Smooth muscle cell (in vitro differentiated cells): Measurements from ENCODE around the gene GJB1. TPM values are rescaled to one million over a fixed set of nuclear protein-coding genes. Genes with fewer than 3 reads are reported as not detected.

Source experiments
- DNase-seq: peaks from one replicate; lab custom pipeline; 2025; ENCODE audit not compliant: unreplicated experiment; lab: John Stamatoyannopoulos, UW
- H2AFZ ChIP-seq: fragments of 200-600 bp; sonication (generic); 2 replicates; pipeline ENCODE4 v1.6.0; 2016; ENCODE audit warnings: antibody characterized with exemption, low read depth, mild to moderate bottlenecking
- H3F3A ChIP-seq: fragments of 200-600 bp; sonication (generic); 2 replicates; pipeline ENCODE4 v1.6.0; 2017; ENCODE audit warnings: antibody characterized with exemption, low read depth
- H3K27ac ChIP-seq: fragments of 200-600 bp; sonication (generic); 2 replicates; pipeline ENCODE4 v1.5.1; 2016; ENCODE audit warnings: low read depth, mild to moderate bottlenecking
- H3K27me3 ChIP-seq: fragments of 200-600 bp; sonication (generic); 2 replicates; pipeline ENCODE4 v1.6.1; 2016; ENCODE audit warnings: low read depth, mild to moderate bottlenecking
- H3K36me3 ChIP-seq: fragments of 200-600 bp; sonication (generic); 2 replicates; pipeline ENCODE4 v1.5.1; 2016; ENCODE audit warnings: low read depth
- H3K4me1 ChIP-seq: fragments of 200-600 bp; sonication (generic); 2 replicates; pipeline ENCODE4 v1.5.1; 2016; ENCODE audit warnings: low read depth
- H3K4me2 ChIP-seq: fragments of 200-600 bp; sonication (generic); 2 replicates; pipeline ENCODE4 v1.6.0; 2016; ENCODE audit warnings: mild to moderate bottlenecking
- H3K4me3 ChIP-seq: fragments of 200-600 bp; sonication (generic); 2 replicates; pipeline ENCODE4 v1.5.1; 2016; ENCODE audit warnings: mild to moderate bottlenecking
- H3K79me2 ChIP-seq: fragments of 200-600 bp; sonication (generic); 2 replicates; pipeline ENCODE4 v1.6.0; 2016; ENCODE audit warnings: low read depth, mild to moderate bottlenecking
- H3K9ac ChIP-seq: fragments of 200-600 bp; sonication (generic); 2 replicates; pipeline ENCODE4 v1.6.0; 2016; ENCODE audit warnings: low read depth
- H3K9me3 ChIP-seq: fragments of 200-600 bp; sonication (generic); replicated peaks from 2 replicates; pipeline ENCODE4 v1.5.1; 2016; ENCODE audit warnings: low read depth
- H4K20me1 ChIP-seq: fragments of 200-600 bp; sonication (generic); 2 replicates; pipeline ENCODE4 v1.6.0; 2016; ENCODE audit warnings: low read depth
- CTCF ChIP-seq: fragments of 200-600 bp; sonication (generic); IDR thresholded peaks from 2 replicates; pipeline ENCODE4 v1.5.1; 2017; ENCODE audit warnings: borderline replicate concordance, mild to moderate bottlenecking, antibody characterized with exemption; ENCODE audit not compliant: insufficient read depth, poor library complexity, severe bottlenecking
- WGBS: methylation state at CpG from one replicate; pipeline ENCODE4 v1.1.7; 2016; ENCODE audit warnings: low lambda C conversion rate; 5-methylcytosine and 5-hydroxymethylcytosine counted together
- polyA plus RNA-seq: library from polyadenylated mRNA; unstranded; fragments of >200 nt; fragmentation: Nextera tagmentation; extraction: Ambion mirVana; gene quantifications from 2 replicates; pipeline ENCODE4 v1.2.1, GENCODE V29; 2016
- total RNA-seq: library from RNA; depleted of rRNA; stranded (reverse); fragments of >200 nt; gene quantifications from 2 replicates; pipeline ENCODE4 v1.2.3, GENCODE V29; 2014

GJB1 gene
- total and polyA plus RNA-seq, 2 experiments from 2014 or later, result not detected

GRCh38 chrX:71228063-71228642 is 5.1 kb downstream of the GJB1 start:
- Histone ChIP-seq H3K4me3 (no peak overlapping the region), H3K27me3 (no peaks in the 10 kb centered on the region), H3K4me1 (no peaks in the 10 kb centered on the region), H3K27ac (no peak overlapping the region), H3K79me2 (no peaks in the 10 kb centered on the region), H4K20me1 (no peaks in the 10 kb centered on the region), H3K9ac (no peak overlapping the region), H3F3A (no peaks in the 10 kb centered on the region), H2AFZ (no peak overlapping the region), H3K9me3 (no peaks in the 10 kb centered on the region), H3K36me3 (no peaks in the 10 kb centered on the region), H3K4me2 (no peak overlapping the region)
- DNase-seq, result no peak
- TF ChIP-seq CTCF, result no peak
- 88% methylated on average over 1 of the region's 1 CpG for WGBS

DNA sequence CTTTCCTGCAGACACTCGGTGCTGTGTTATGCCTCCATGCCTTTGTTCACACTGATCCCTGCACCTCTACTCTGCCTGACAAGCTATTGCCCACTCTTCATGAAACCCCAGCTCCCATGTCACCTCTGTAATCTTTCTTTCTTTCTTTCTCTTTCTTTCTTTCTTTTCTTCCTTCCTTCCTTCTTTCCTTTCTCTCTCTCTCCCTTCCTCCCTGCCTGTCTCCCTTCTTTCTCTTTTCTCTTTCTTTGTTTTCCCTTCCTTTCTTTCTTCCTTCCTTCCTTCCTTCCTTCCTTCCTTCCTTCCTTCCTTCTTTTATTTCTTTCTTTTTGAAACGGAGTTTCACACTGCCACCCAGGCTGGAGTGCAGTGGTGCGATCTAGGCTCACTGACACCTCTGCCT is 12.5 kb downstream of the GJB1 start:
- 91% methylated on average over 3 of the region's 3 CpGs for WGBS

GRCh38 chrX:71236836-71237235 is 13.8 kb downstream of the GJB1 start:
- Histone ChIP-seq H3K36me3 (no peaks in the 10 kb centered on the region), H3K4me2 (no peak overlapping the region), H2AFZ (no peak overlapping the region), H3K9me3 (no peaks in the 10 kb centered on the region), H3K9ac (no peak overlapping the region), H3K27ac (no peak overlapping the region), H3F3A (no peaks in the 10 kb centered on the region), H4K20me1 (no peaks in the 10 kb centered on the region), H3K79me2 (no peaks in the 10 kb centered on the region), H3K27me3 (no peaks in the 10 kb centered on the region), H3K4me1 (no peaks in the 10 kb centered on the region), H3K4me3 (no peak overlapping the region)
- WGBS, result 74% methylated on average over 1 of the region's 1 CpG
- no peak for DNase-seq
- no peak for TF ChIP-seq CTCF

More for the DNA sequence above, 12.5 kb downstream of the GJB1 start:
- Histone ChIP-seq H4K20me1 (no peaks in the 10 kb centered on the region), H2AFZ (no peak overlapping the region), H3K4me3 (no peak overlapping the region), H3K36me3 (no peaks in the 10 kb centered on the region), H3K9ac (no peak overlapping the region), H3K4me2 (no peak overlapping the region), H3K9me3 (no peaks in the 10 kb centered on the region), H3K4me1 (no peaks in the 10 kb centered on the region), H3F3A (no peaks in the 10 kb centered on the region), H3K79me2 (no peaks in the 10 kb centered on the region), H3K27me3 (no peaks in the 10 kb centered on the region), H3K27ac (no peak overlapping the region)
- no peak for TF ChIP-seq CTCF
- DNase-seq, result no peak

- Histone ChIP-seq H3K4me2 (no peak overlapping the region), H3K4me3 (no peak overlapping the region), H3K4me1 (no peaks in the 10 kb centered on the region), H2AFZ (no peak overlapping the region), H3K79me2 (no peaks in the 10 kb centered on the region), H3K27ac (no peak overlapping the region), H4K20me1 (no peaks in the 10 kb centered on the region), H3K27me3 (no peaks in the 10 kb centered on the region), H3K36me3 (no peaks in the 10 kb centered on the region), H3K9me3 (no peaks in the 10 kb centered on the region), H3F3A (no peaks in the 10 kb centered on the region), H3K9ac (no peak overlapping the region)
- DNase-seq, result no peak
- TF ChIP-seq CTCF, result no peak
- WGBS, result 87% methylated on average over 3 of the region's 3 CpGs
Measured at GRCh38 chrX:71239781-71240180, 16.8 kb downstream of the GJB1 start.
